Frontal cortex (tissue), 4 donors: ENCODE measurements around the gene COMMD10. TPM values are rescaled to one million over a fixed set of nuclear protein-coding genes. Genes with fewer than 3 reads are reported as not detected.

Experiments used
- DNase-seq, 2 donors: peaks; one replicate each; pipeline ENCODE4 v3.0.0; 2012; ENCODE audit warnings: low spot score in 2 of 2
- FAIRE-seq: peaks from 2 replicates; lab custom pipeline; 2012; peaks lifted over from hg19 to GRCh38; lab: Jason Lieb, UNC
- small RNA-seq: library from RNA; depleted of rRNA; stranded (forward); fragments of <200 nt; gene quantifications from one replicate; pipeline ENCODE3, GENCODE V24; 2014
- total RNA-seq: library from RNA; depleted of rRNA; stranded (reverse); fragments of >200 nt; gene quantifications from one replicate; pipeline ENCODE4 v1.2.3, GENCODE V29; 2014
- donor health status: control.
- donor health status: control.
- donor health status: control.

Gene COMMD10
- total RNA-seq, 1 donor from 2014 or later, result 28.5 TPM

- DNase-seq (no peak), FAIRE-seq (no peak)
Observed at GRCh38 chr5:116320486-116320885, 235.7 kb downstream of the COMMD10 start.

- DNase-seq (no peak), FAIRE-seq (no peak)
Observed at GRCh38 chr5:116329503-116329902, 244.7 kb downstream of the COMMD10 start.

DNA sequence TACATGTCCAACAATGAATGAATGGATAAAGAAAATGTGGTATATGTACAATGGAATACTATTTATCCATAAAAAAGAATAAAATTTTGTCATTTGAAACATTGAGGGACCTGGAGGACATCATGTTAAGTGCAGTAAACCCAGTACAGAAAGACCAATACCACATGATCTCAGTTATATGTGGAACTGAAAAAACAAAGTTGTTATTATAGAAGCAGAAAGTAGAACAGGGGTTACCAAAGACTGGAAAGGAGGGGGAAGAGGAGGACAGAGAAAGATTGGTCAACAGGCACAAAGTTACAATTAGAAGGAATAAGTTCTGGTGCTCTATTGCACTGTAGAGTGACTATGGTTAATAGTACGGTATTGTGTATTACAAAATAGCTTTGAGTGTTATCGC lies 256.0 kb downstream of the COMMD10 start:
- DNase-seq (no peak), FAIRE-seq (no peak)

Small RNA genes within 50 kb of the gene (small RNA-seq; reads per million reads assigned to genes)
- gene HMGN2P27, result not detected
- gene RNU6-644P, result not detected

Other genes with a start within 250 kb of the COMMD10 start
- 69.3 TPM for gene ATG12, start 243.5 kb upstream of the COMMD10 start, total RNA-seq
- 150 TPM for gene AP3S1, start 243.1 kb upstream of the COMMD10 start, total RNA-seq
- gene LVRN, start 122.5 kb upstream of the COMMD10 start, total RNA-seq, result 1.6 TPM
- gene ARL14EPL, start 52.6 kb upstream of the COMMD10 start, total RNA-seq, result not detected